BE2C (cell line): ENCODE data around the gene ST7L.

Experiments
- DNase-seq: peaks from one replicate; pipeline ENCODE4 v3.0.0-alpha.2; 2020
- H3K27me3 ChIP-seq: fragments of 250-450 bp; sonication (Bioruptor Pico); 2 replicates; pipeline ENCODE4 v1.5.1; 2020; ENCODE audit warnings: mild to moderate bottlenecking
- H3K36me3 ChIP-seq: fragments of 250-450 bp; sonication (Bioruptor Pico); 2 replicates; pipeline ENCODE4 v1.5.1; 2020; ENCODE audit warnings: mild to moderate bottlenecking
- H3K4me1 ChIP-seq: fragments of 250-450 bp; sonication (Bioruptor Pico); 2 replicates; pipeline ENCODE4 v1.5.1; 2020
- H3K4me3 ChIP-seq: 2 replicates; pipeline ENCODE4 v1.5.1; 2011; ENCODE audit warnings: low read depth, low read length
- H3K9me3 ChIP-seq: fragments of 250-450 bp; sonication (Bioruptor Pico); 2 replicates; pipeline ENCODE4 v1.5.1; 2020
- CTCF ChIP-seq: IDR thresholded peaks from 2 replicates; pipeline ENCODE4 v1.5.1; 2012; ENCODE audit warnings: mild to moderate bottlenecking, low read depth, low read length

The ST7L gene

GRCh38 chr1:112583366-112583765 is 35.6 kb downstream of the ST7L start:
- DNase-seq: no peak
- H3K4me3 ChIP-seq: no peak overlapping the region
- H3K27me3 ChIP-seq: no peaks in the 10 kb centered on the region
- H3K36me3 ChIP-seq: peaks cover 8% of the 10 kb centered on the region
- H3K9me3 ChIP-seq: no peaks in the 10 kb centered on the region
- TF ChIP-seq CTCF: no peak
- no peaks in the 10 kb centered on the region for H3K4me1 ChIP-seq

- DNase-seq: no peak
- TF ChIP-seq CTCF: no peak
- H3K27me3 ChIP-seq: no peaks in the 10 kb centered on the region
- no peak overlapping the region for H3K4me3 ChIP-seq
- H3K36me3 ChIP-seq: peaks cover 18% of the 10 kb centered on the region
- H3K4me1 ChIP-seq: peaks cover under 1% of the 10 kb centered on the region; the same call in 1 of the 2 replicates
- H3K9me3 ChIP-seq: no peaks in the 10 kb centered on the region
These were observed 37.3 kb downstream of the ST7L start for GRCh38 chr1:112581586-112582192.

- TF ChIP-seq CTCF: no peak
These were observed 39.0 kb downstream of the ST7L start for GRCh38 chr1:112579801-112580510.

GRCh38 chr1:112576240-112576639 is 42.7 kb downstream of the ST7L start:
- Histone ChIP-seq H3K27me3 (no peaks in the 10 kb centered on the region), H3K36me3 (peaks cover 48% of the 10 kb centered on the region), H3K4me1 (peaks cover 3% of the 10 kb centered on the region; the same call in 1 of the 2 replicates), H3K4me3 (no peak overlapping the region), H3K9me3 (no peaks in the 10 kb centered on the region)
- DNase-seq: no peak
- TF ChIP-seq CTCF: no peak

More at GRCh38 chr1:112579801-112580510, 39.0 kb downstream of the ST7L start:
- peaks cover 30% of the 10 kb centered on the region for H3K36me3 ChIP-seq
- peaks cover 3% of the 10 kb centered on the region; the same call in 1 of the 2 replicates for H3K4me1 ChIP-seq
- H3K9me3 ChIP-seq: no peaks in the 10 kb centered on the region
- no peaks in the 10 kb centered on the region for H3K27me3 ChIP-seq
- DNase-seq: no peak
- no peak overlapping the region for H3K4me3 ChIP-seq

- DNase-seq: peak; percentile 42
- Histone ChIP-seq H3K4me3 (no peak overlapping the region), H3K9me3 (no peaks in the 10 kb centered on the region), H3K4me1 (peaks cover 3% of the 10 kb centered on the region; the same call in 1 of the 2 replicates), H3K36me3 (peaks cover 53% of the 10 kb centered on the region), H3K27me3 (no peaks in the 10 kb centered on the region)
- no peak for TF ChIP-seq CTCF
These were observed 43.7 kb downstream of the ST7L start for GRCh38 chr1:112575154-112575804.
